MG63 (cell line): ENCODE data around the gene MGAT3. TPM values are rescaled to one million over a fixed set of nuclear protein-coding genes. Genes with fewer than 3 reads are reported as not detected.

Experiments
- DNase-seq: peaks from one replicate; pipeline ENCODE4 v3.0.0-alpha.2; 2020
- H3K27me3 ChIP-seq: fragments of 250-450 bp; sonication (Bioruptor Pico); 2 replicates; pipeline ENCODE4 v1.5.1; 2020; ENCODE audit warnings: mild to moderate bottlenecking, moderate library complexity
- H3K36me3 ChIP-seq: fragments of 250-450 bp; sonication (Bioruptor Pico); 2 replicates; pipeline ENCODE4 v1.5.1; 2020; ENCODE audit warnings: mild to moderate bottlenecking, moderate library complexity
- H3K4me3 ChIP-seq: fragments of 250-450 bp; sonication (Bioruptor Pico); 2 replicates; pipeline ENCODE4 v1.5.1; 2020; ENCODE audit warnings: mild to moderate bottlenecking, moderate library complexity
- H3K9me3 ChIP-seq: fragments of 250-450 bp; sonication (Bioruptor Pico); 2 replicates; pipeline ENCODE4 v1.5.1; 2020; ENCODE audit warnings: mild to moderate bottlenecking, moderate library complexity
- total RNA-seq: library from RNA; depleted of rRNA; stranded (reverse); fragments of >200 nt; shearing (Covaris generic); gene quantifications from 2 replicates; pipeline ENCODE4 v1.2.3, GENCODE V29; 2014; ENCODE audit warnings: low replicate concordance; rRNA removed

Gene MGAT3
- total RNA-seq, 1 experiment from 2014 or later: 0.20 TPM

DNA sequence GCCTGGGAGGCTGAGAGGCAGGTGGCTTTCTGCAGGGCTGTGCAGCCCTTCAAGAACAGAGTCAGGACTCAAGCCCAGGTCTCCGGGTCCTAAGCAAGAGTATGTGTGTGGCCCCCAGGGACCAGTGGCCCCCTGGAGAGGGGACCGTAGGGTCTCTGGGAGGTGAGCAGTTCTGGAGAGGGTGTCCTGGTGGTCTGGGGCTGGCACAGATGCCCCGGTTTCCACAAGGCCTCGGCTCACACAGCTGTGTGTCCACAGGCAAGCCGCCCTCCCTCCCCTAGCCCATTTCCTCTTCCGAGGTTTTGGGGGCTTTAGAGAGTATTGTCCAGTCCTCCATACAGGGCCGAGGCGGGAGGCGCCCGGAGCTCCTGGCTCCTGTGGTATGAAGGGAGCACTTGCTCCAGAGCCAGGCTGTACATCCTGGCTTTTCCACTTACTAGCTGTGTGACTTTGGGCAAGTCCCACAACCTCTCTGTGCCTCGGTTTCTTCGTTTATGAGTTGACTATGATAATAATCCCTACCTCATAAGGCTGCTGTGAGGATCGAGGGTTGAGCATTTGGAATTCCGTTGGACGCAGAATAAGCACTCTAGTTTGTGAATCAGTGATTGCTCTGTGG lies 79.1 kb downstream of the MGAT3 start:
- peaks cover 8% of the 10 kb centered on the region for H3K36me3 ChIP-seq
- H3K27me3 ChIP-seq: no peaks in the 10 kb centered on the region
- H3K4me3 ChIP-seq: no peak overlapping the region
- no peak for DNase-seq
- H3K9me3 ChIP-seq: no peaks in the 10 kb centered on the region

DNA sequence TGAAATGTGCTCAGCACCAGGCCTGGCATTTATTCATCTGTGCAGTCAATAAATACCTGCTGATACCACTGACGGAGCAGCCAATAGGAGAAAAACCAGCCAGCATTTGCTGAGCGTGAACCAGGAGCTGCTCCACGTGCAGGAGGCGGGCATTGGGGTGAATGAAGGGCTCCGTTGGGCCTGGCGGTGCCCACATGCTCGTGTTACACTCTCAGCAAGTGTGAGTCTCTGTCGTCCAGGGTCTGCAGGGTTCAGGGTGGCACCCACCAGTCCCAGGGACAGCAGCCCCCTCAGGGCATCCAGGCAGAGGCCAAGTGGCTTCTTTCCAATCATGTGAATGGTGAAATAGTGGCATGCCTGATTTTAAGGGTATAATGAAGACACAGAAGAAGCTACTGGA lies 79.9 kb downstream of the MGAT3 start:
- no peak overlapping the region for H3K4me3 ChIP-seq
- H3K27me3 ChIP-seq: no peaks in the 10 kb centered on the region
- no peak for DNase-seq
- H3K9me3 ChIP-seq: no peaks in the 10 kb centered on the region
- H3K36me3 ChIP-seq: no peaks in the 10 kb centered on the region; the same call in 1 of the 2 replicates

- Histone ChIP-seq H3K9me3 (no peaks in the 10 kb centered on the region), H3K4me3 (no peak overlapping the region), H3K27me3 (no peaks in the 10 kb centered on the region), H3K36me3 (no peaks in the 10 kb centered on the region)
- DNase-seq: no peak
Observed at GRCh38 chr22:39537975-39538374, 81.2 kb downstream of the MGAT3 start.

Other genes with a start within 250 kb of the MGAT3 start
- gene PDGFB, start 212.0 kb upstream of the MGAT3 start, total RNA-seq: 0.13 and 0.57 TPM in 2 replicates
- gene RPL3, start 137.4 kb upstream of the MGAT3 start, total RNA-seq: 2,271 and 3,763 TPM in 2 replicates
- gene SYNGR1, start 107.0 kb upstream of the MGAT3 start, total RNA-seq: 32.3 and 58.3 TPM in 2 replicates
- 24.1 and 32.9 TPM in 2 replicates for gene TAB1, start 57.2 kb upstream of the MGAT3 start, total RNA-seq
- gene MIEF1, start 45.3 kb downstream of the MGAT3 start, total RNA-seq: 32.3 and 32.7 TPM in 2 replicates
- 345 and 436 TPM in 2 replicates for gene ATF4, start 63.5 kb downstream of the MGAT3 start, total RNA-seq
- 138 and 161 TPM in 2 replicates for gene RPS19BP1, start 75.7 kb downstream of the MGAT3 start, total RNA-seq
- gene CACNA1I, start 113.7 kb downstream of the MGAT3 start, total RNA-seq: not detected in 2 replicates